Stimulated activated CD4-positive, alpha-beta T cell treated with anti-CD3 and anti-CD28 coated beads, TNF-alpha, amount 100 ng/mL, for 24 hours (primary cell): ENCODE results near the gene DDX51.
"Not testable (repeated sequence)": the region's sequence is repeated elsewhere in the genome, so short reads cannot be mapped to it uniquely, and the experiment has no call there.

Experiments
- DNase-seq, 3 experiments: peaks; one replicate each; pipeline ENCODE4 v3.0.0-alpha.2; 2020; ENCODE audit warnings: low read depth in 3 of 3

The DDX51 gene

GRCh38 chr12:132117558-132117875 is 26.6 kb downstream of the DDX51 start:
- no peak for DNase-seq

- no peak for DNase-seq
These were observed 27.2 kb downstream of the DDX51 start for GRCh38 chr12:132116709-132117557.

- DNase-seq, result no peak
These were observed 28.6 kb downstream of the DDX51 start for GRCh38 chr12:132115500-132115899.

GRCh38 chr12:132114667-132115066 is 29.5 kb downstream of the DDX51 start:
- DNase-seq, result no peak

GRCh38 chr12:132111654-132112304 is 32.3 kb downstream of the DDX51 start:
- no peak for DNase-seq

- DNase-seq, result no peak
These were observed 33.4 kb downstream of the DDX51 start for GRCh38 chr12:132110677-132111076.

GRCh38 chr12:132109741-132110140 is 34.4 kb downstream of the DDX51 start:
- DNase-seq, result no peak

GRCh38 chr12:132108211-132108832 is 35.8 kb downstream of the DDX51 start:
- no peak for DNase-seq

- no peak for DNase-seq
These were observed 37.2 kb downstream of the DDX51 start for GRCh38 chr12:132106921-132107320.

- no peak for DNase-seq
These were observed 38.7 kb downstream of the DDX51 start for GRCh38 chr12:132105467-132105866.

- no peak for DNase-seq
These were observed 40.4 kb downstream of the DDX51 start for GRCh38 chr12:132103542-132104308.

- not testable (repeated sequence) for DNase-seq
These were observed 41.0 kb downstream of the DDX51 start for GRCh38 chr12:132103072-132103471.

GRCh38 chr12:132102297-132102696 is 41.8 kb downstream of the DDX51 start:
- DNase-seq, result no peak

GRCh38 chr12:132100306-132101065 is 43.6 kb downstream of the DDX51 start:
- no peak for DNase-seq

- no peak for DNase-seq
These were observed 44.4 kb downstream of the DDX51 start for GRCh38 chr12:132099739-132100138.

- no peak for DNase-seq
These were observed 48.4 kb downstream of the DDX51 start for GRCh38 chr12:132095520-132096409.

GRCh38 chr12:132094269-132094891 is 49.7 kb downstream of the DDX51 start:
- DNase-seq, result no peak

GRCh38 chr12:132089407-132089910 is 54.7 kb downstream of the DDX51 start:
- no peak for DNase-seq
